Measurements from ENCODE around the gene MRPS27. TPM values are rescaled to one million over a fixed set of nuclear protein-coding genes. Genes with fewer than 3 reads are reported as not detected.

The MRPS27 gene
- total and polyA plus RNA-seq, 11 donors = 31.9 to 94.1 (median 67.9) TPM

DNA sequence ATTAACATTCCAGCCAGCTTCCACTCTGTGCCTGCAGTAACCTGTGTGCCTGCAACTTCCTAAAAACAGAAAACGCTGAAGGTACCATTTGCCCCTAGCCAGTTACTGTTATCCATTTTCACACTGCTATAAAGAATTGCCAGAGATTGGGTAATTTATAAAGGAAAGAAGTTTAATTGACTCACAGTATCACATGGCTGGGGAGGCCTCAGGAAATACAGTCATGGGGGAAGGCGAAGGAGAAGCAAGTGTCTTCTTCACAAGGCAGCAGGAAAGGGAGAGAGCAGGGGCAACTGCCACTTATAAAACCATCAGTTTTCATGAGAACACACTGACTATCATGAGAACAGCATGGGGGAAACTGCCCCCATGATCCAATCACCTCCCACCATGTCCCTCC lies 31.3 kb upstream of the MRPS27 start:
- Histone ChIP-seq H3K27ac (no peak overlapping the region), H3K4me1 (peaks cover 0 to 17% (median 0%) of the 10 kb centered on the region in 12 donors), H3K27me3 (no peaks in the 10 kb centered on the region), H3K4me3 (no peak overlapping the region), H3K36me3 (peaks cover 0 to 22% (median 0%) of the 10 kb centered on the region in 9 donors), H3K9me3 (no peaks in the 10 kb centered on the region)
- intact Hi-C loops (cut with DNase I) = no loop called here
- TF ChIP-seq, protein P1, sequence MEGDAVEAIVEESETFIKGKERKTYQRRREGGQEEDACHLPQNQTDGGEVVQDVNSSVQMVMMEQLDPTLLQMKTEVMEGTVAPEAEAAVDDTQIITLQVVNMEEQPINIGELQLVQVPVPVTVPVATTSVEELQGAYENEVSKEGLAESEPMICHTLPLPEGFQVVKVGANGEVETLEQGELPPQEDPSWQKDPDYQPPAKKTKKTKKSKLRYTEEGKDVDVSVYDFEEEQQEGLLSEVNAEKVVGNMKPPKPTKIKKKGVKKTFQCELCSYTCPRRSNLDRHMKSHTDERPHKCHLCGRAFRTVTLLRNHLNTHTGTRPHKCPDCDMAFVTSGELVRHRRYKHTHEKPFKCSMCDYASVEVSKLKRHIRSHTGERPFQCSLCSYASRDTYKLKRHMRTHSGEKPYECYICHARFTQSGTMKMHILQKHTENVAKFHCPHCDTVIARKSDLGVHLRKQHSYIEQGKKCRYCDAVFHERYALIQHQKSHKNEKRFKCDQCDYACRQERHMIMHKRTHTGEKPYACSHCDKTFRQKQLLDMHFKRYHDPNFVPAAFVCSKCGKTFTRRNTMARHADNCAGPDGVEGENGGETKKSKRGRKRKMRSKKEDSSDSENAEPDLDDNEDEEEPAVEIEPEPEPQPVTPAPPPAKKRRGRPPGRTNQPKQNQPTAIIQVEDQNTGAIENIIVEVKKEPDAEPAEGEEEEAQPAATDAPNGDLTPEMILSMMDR (IDR thresholded peaks at IDR 0.05) = no peak
- no peak for TF ChIP-seq POLR2A (IDR thresholded peaks at IDR 0.05)
- 90 to 96% (median 92%) methylated on average over 2 of the region's 2 CpGs for WGBS, 4 donors
- DNase-seq = no peak
- ATAC-seq = no peak

DNA sequence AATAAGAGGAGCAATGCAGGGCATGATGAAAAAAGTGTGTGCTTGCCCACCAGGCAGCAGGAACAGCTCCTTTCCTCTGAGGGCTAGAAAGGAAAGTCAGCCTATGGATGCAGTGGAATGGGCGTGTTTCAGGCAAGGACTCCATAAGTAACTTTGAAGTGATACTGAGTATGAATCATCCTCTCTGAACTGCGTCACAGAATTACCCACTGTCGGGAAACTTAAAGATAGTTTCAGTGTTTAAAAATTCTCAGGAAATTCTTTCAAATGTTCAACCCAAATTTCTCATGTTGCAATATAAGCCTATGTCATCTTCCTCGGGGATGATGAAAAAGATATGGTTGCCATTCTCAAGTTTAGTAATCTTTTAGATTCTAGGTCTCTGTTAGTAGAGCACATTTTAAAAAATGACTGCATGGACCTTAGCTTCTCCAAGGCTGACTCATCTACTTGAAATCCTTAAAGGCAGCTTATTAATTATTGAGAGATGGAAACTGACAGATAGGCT lies 27.8 kb upstream of the MRPS27 start:
- Histone ChIP-seq H3K27ac (no peak overlapping the region), H3K27me3 (no peaks in the 10 kb centered on the region), H3K36me3 (peaks cover 0 to 38% (median 22%) of the 10 kb centered on the region in 9 donors), H3K4me1 (peaks cover 0 to 9% (median 0%) of the 10 kb centered on the region in 12 donors), H3K9me3 (no peaks in the 10 kb centered on the region), H3K4me3 (no peak overlapping the region)
- DNase-seq (no peak), ATAC-seq (peak in 1 of 4 donors; percentile 31)
- WGBS, 4 donors = 85 to 90% (median 85%) methylated on average over 4 of the region's 4 CpGs
- TF ChIP-seq, protein P1 (IDR thresholded peaks at IDR 0.05) = no peak
- TF ChIP-seq POLR2A (IDR thresholded peaks at IDR 0.05) = no peak
- intact Hi-C loops (cut with DNase I) = no loop called here

DNA sequence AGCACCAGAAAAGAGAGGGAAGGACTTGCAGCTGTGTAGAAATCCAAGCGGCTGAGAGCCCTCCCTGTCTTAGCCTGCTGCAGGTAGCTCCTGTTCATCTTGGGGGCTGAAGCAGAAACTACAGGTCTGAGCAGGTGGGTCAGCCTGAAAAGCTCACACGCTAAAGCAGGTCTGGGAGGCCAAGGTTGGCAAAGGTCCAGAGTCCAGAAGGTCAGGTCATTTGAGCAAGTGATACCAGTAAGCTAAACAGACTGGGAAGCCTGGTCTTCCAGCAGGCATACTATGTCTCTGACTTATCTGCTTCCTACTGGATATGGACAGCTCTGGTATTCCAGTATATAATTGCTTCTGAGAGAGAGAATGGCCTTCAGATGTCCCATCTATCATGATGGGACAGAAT lies 26.4 kb upstream of the MRPS27 start:
- intact Hi-C loops (cut with DNase I) = no loop called here
- H3K4me1 ChIP-seq = peaks cover 0 to 9% (median 0%) of the 10 kb centered on the region in 12 donors
- no peak overlapping the region for H3K4me3 ChIP-seq
- DNase-seq = no peak
- H3K36me3 ChIP-seq = peaks cover 0 to 46% (median 29%) of the 10 kb centered on the region in 9 donors
- H3K9me3 ChIP-seq = no peaks in the 10 kb centered on the region
- WGBS, 4 donors = 82 to 93% (median 84%) methylated on average over 2 of the region's 2 CpGs
- no peak for ATAC-seq
- H3K27ac ChIP-seq = no peak overlapping the region
- TF ChIP-seq POLR2A (IDR thresholded peaks at IDR 0.05) = no peak
- TF ChIP-seq, protein P1 (IDR thresholded peaks at IDR 0.05) = no peak
- no peaks in the 10 kb centered on the region for H3K27me3 ChIP-seq

DNA sequence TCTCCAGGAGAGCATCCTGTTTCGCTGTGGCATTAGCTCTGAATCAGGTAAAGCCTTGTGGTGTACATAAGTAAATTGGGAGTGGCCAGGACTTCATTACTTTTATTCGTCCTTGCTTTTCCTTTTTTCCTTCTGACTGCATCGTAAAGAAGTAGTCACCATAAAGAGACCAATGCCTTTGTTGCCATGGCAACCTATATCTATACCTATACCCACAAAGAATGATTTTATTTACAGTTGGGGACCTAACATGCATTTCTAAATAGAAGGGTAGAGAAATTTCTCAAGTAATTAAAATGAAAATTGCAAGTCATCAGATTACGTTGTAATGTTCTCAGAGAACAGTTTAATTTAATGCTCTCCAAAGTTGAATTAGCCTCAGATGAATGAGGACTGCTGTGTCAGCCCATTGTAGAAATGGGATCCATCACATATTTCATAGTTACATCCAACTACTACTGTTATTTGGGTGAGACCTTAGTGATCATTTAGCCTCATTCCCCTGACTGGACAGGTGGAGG lies 18.7 kb upstream of the MRPS27 start:
- Histone ChIP-seq H3K9me3 (no peaks in the 10 kb centered on the region), H3K27me3 (no peaks in the 10 kb centered on the region), H3K36me3 (peaks cover 0 to 82% (median 64%) of the 10 kb centered on the region in 9 donors), H3K4me1 (peaks cover 0 to 5% (median 0%) of the 10 kb centered on the region in 12 donors), H3K4me3 (no peak overlapping the region), H3K27ac (peak overlapping the region in 4 of 12 donors; percentile 11 to 48 (median 21))
- DNase-seq (no peak), ATAC-seq (no peak)
- intact Hi-C loops (cut with DNase I) = no loop called here
- 90 to 95% (median 92%) methylated on average over 4 of the region's 4 CpGs for WGBS, 4 donors
- TF ChIP-seq POLR2A (IDR thresholded peaks at IDR 0.05) = no peak
- TF ChIP-seq, protein P1 (IDR thresholded peaks at IDR 0.05) = no peak
